GM18870 (cell line): Measurements from ENCODE around the gene DLG3.
"Not testable (repeated sequence)": the region's sequence is repeated elsewhere in the genome, so short reads cannot be mapped to it uniquely, and the experiment has no call there.

Experiments
- ATAC-seq: cut with Tn5 transposase; IDR thresholded peaks from one replicate; pipeline ENCODE4 v1.9.1; 2021; ENCODE audit warnings: moderate library complexity; ENCODE audit not compliant: unreplicated experiment

Gene DLG3

GRCh38 chrX:70509078-70509477 lies 64.4 kb downstream of the DLG3 start:
- no peak for ATAC-seq

- not testable (repeated sequence) for ATAC-seq
Observed at GRCh38 chrX:70515270-70515669, 70.6 kb downstream of the DLG3 start.

GRCh38 chrX:70515692-70516091 lies 71.1 kb downstream of the DLG3 start:
- not testable (repeated sequence) for ATAC-seq

GRCh38 chrX:70525733-70526132 lies 81.1 kb downstream of the DLG3 start:
- ATAC-seq, result no peak

GRCh38 chrX:70527053-70527452 lies 82.4 kb downstream of the DLG3 start:
- no peak for ATAC-seq

GRCh38 chrX:70527610-70528345 lies 83.1 kb downstream of the DLG3 start:
- no peak for ATAC-seq

- no peak for ATAC-seq
Observed at GRCh38 chrX:70535198-70535597, 90.6 kb downstream of the DLG3 start.

GRCh38 chrX:70549429-70549828 lies 104.8 kb downstream of the DLG3 start:
- ATAC-seq, result no peak

- no peak for ATAC-seq
Observed at GRCh38 chrX:70552130-70552704, 107.6 kb downstream of the DLG3 start.

GRCh38 chrX:70553516-70553915 lies 108.9 kb downstream of the DLG3 start:
- peak; percentile 78 for ATAC-seq

GRCh38 chrX:70554081-70554480 lies 109.4 kb downstream of the DLG3 start:
- no peak for ATAC-seq

GRCh38 chrX:70554523-70554922 lies 109.9 kb downstream of the DLG3 start:
- ATAC-seq, result no peak

- no peak for ATAC-seq
Observed at GRCh38 chrX:70554948-70555347, 110.3 kb downstream of the DLG3 start.
